Urinary bladder (tissue), 4 donors: ENCODE data around the gene OBI1. TPM values are rescaled to one million over a fixed set of nuclear protein-coding genes. Genes with fewer than 3 reads are reported as not detected.

ENCODE experiments used
- DNase-seq: peaks from one replicate; pipeline ENCODE4 v3.0.0-alpha.2; 2015; ENCODE audit errors: extremely low spot score
- H3K27ac ChIP-seq: one replicate; pipeline ENCODE4 v1.5.1; 2013; ENCODE audit warnings: low read depth, mild to moderate bottlenecking, moderate library complexity
- H3K36me3 ChIP-seq: one replicate; pipeline ENCODE4 v1.6.1; 2013; ENCODE audit warnings: mild to moderate bottlenecking, moderate library complexity; ENCODE audit not compliant: insufficient read depth
- H3K4me1 ChIP-seq: one replicate; pipeline ENCODE4 v1.6.1; 2013; ENCODE audit warnings: mild to moderate bottlenecking, moderate library complexity; ENCODE audit not compliant: insufficient read depth
- H3K4me3 ChIP-seq: one replicate; pipeline ENCODE4 v1.5.1; 2013; ENCODE audit warnings: low read depth, low read length
- WGBS: extraction: QIAGEN DNeasy Blood & Tissue Kit; methylation state at CpG from one replicate; pipeline ENCODE4 v1.1.7; 2013; 5-methylcytosine and 5-hydroxymethylcytosine counted together
- polyA plus RNA-seq: library from polyadenylated mRNA; stranded (reverse); fragments of 200-250 nt; gene quantifications from one replicate; pipeline ENCODE4 v1.2.3, GENCODE V29; 2013
- total RNA-seq: library from RNA; depleted of rRNA; stranded (reverse); fragments of >200 nt; gene quantifications from one replicate; pipeline ENCODE4 v1.2.3, GENCODE V29; 2014
- donor health status: healthy with polysubstance abuse.
- donor health status: healthy.

OBI1 gene
- total and polyA plus RNA-seq, 2 donors, result 9.2 to 29.9 TPM

GRCh38 chr13:78595495-78596398 is 63.2 kb downstream of the OBI1 start:
- Histone ChIP-seq H3K4me1 (no peaks in the 10 kb centered on the region), H3K36me3 (no peaks in the 10 kb centered on the region), H3K4me3 (no peak overlapping the region), H3K27ac (no peak overlapping the region)
- WGBS, result 3% methylated on average over 65 of the region's 65 CpGs
- DNase-seq, result no peak

DNA sequence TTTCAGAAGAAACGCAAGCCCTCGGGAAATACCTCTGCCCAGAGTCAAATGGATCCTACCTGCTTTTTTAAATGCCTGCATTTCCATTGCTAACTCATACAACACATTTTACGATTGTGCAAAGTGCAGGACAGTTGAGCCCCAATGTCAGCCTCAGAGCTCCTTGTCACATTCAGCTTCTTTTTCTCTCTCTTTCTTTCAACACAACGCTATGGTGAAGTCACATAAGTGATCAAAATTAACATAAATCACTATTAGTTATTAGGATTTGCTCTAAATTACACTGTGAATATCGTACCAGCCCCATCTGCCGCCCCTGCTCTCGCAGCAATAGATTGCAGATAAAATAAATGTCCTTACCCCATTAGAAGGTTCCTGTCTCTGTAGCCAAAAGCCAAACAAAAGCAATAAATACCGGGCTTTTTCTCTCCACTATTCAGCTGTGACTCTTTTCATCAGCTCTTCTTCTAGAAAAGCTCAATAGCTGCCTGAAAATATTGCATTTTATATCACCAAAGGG is 64.4 kb downstream of the OBI1 start:
- H3K4me3 ChIP-seq, result no peak overlapping the region
- 8% methylated on average over 8 of the region's 8 CpGs for WGBS
- no peak overlapping the region for H3K27ac ChIP-seq
- no peak for DNase-seq
- H3K4me1 ChIP-seq, result no peaks in the 10 kb centered on the region
- H3K36me3 ChIP-seq, result no peaks in the 10 kb centered on the region

DNA sequence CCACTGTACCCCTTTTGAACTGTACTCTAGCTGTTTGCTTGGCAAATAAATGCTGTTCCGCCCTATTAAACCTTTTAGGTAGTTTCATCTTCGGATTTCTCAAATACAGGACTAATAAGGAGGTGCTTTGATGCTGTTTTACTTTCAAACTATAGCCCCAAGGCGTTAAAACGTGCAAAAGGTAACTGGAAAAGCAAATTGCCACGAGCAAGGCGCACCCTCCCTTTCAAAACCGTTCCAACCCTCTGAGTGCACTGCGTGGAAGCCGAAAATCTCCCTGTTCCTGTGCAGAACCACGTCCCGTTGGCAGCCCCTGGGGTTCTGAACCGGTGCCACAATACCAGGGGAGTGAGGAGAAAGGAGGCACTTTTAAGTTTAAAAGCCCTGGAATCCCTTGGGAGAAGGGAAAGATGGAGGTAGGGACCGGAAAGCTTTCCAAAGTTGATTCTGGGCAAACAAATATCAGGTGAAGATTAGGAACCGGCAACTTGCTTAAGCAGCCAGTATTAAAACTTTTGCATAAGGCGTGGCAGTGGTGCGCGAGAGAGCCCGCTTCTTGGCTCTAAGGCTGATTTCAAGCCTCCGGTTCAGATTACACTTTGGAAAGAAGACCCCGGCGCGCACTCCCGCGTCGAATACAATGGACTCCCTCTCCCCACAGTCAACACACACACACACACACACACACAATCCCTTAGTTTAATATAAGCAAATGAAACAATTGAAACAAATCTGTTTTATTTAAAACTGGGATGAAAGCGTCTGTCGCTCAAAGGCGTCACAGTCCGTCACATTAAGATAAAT is 65.1 kb downstream of the OBI1 start:
- Histone ChIP-seq H3K27ac (no peak overlapping the region), H3K36me3 (no peaks in the 10 kb centered on the region), H3K4me1 (no peaks in the 10 kb centered on the region), H3K4me3 (no peak overlapping the region)
- 6% methylated on average over 29 of the region's 29 CpGs for WGBS
- DNase-seq, result no peak

- Histone ChIP-seq H3K27ac (no peak overlapping the region), H3K4me1 (no peaks in the 10 kb centered on the region), H3K4me3 (no peak overlapping the region), H3K36me3 (no peaks in the 10 kb centered on the region)
- 11% methylated on average over 13 of the region's 13 CpGs for WGBS
- no peak for DNase-seq
Observed at GRCh38 chr13:78593129-78593528, 65.8 kb downstream of the OBI1 start.

DNA sequence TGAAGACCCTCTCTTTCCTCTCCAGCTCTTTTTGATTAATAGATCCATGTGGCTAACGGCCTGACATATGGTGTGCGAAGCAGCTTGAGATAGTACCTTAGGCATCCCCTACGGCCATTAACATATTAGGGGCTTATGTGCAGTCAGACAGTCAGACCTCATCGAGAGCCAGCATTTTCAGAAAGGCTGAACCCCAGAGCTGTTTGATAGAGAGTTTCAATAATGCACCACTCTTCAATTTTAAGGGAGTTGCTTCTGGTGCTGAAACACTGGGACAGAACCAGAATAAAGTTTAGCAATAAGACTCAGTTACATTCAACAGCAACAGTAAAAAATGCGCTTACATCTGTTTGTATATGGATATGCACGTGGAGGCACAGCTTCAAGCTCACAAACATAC is 66.4 kb downstream of the OBI1 start:
- no peak overlapping the region for H3K4me3 ChIP-seq
- H3K4me1 ChIP-seq, result no peaks in the 10 kb centered on the region
- no peak for DNase-seq
- no peak overlapping the region for H3K27ac ChIP-seq
- no peaks in the 10 kb centered on the region for H3K36me3 ChIP-seq
- WGBS, result 7% methylated on average over 6 of the region's 6 CpGs

DNA sequence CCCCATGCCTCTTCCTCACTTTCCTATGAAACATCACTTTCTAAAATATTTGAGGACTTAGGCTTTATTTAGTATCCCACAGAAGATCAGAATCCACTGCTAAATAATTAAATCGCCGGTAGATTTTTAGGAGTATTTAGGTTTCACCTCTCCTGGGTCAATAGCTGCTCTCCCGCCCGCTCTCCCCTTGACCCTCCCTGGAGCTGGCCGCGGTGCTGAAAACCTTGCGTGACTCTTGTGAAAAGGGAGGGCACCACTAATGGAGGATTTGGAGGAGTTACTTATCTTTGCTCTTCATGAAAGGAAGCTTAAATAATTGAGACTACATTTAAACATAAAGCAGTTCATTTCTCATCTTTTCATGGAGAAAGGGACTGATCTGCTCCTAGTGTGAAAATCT is 69.7 kb downstream of the OBI1 start:
- no peak overlapping the region for H3K4me3 ChIP-seq
- H3K4me1 ChIP-seq, result no peaks in the 10 kb centered on the region
- no peak for DNase-seq
- 3% methylated on average over 7 of the region's 7 CpGs for WGBS
- no peak overlapping the region for H3K27ac ChIP-seq
- no peaks in the 10 kb centered on the region for H3K36me3 ChIP-seq

DNA sequence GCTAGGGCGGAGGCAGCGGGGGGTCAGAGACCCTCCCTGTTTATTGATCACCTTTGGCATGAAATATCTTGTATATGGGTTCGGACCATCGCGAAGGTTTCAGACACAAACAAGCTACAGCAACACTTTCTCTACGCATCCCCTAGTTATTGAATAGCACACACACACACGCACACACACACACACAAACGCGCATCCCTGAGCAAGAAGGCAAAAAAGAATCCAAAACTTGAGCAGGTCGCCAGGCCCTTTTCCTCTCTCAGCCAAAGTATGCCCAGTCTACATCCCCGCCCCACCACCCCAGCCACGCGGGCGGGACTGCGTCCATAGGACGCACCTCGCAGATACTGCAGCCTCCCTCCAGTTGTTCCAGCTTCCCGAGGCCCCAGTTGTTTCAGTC is 71.6 kb downstream of the OBI1 start:
- DNase-seq, result no peak
- Histone ChIP-seq H3K27ac (no peak overlapping the region), H3K4me3 (no peak overlapping the region), H3K4me1 (no peaks in the 10 kb centered on the region), H3K36me3 (no peaks in the 10 kb centered on the region)
- 13% methylated on average over 18 of the region's 18 CpGs for WGBS

GRCh38 chr13:78586706-78587105 is 72.2 kb downstream of the OBI1 start:
- no peaks in the 10 kb centered on the region for H3K36me3 ChIP-seq
- DNase-seq, result no peak
- WGBS, result 9% methylated on average over 21 of the region's 21 CpGs
- no peak overlapping the region for H3K27ac ChIP-seq
- H3K4me3 ChIP-seq, result no peak overlapping the region
- no peaks in the 10 kb centered on the region for H3K4me1 ChIP-seq

DNA sequence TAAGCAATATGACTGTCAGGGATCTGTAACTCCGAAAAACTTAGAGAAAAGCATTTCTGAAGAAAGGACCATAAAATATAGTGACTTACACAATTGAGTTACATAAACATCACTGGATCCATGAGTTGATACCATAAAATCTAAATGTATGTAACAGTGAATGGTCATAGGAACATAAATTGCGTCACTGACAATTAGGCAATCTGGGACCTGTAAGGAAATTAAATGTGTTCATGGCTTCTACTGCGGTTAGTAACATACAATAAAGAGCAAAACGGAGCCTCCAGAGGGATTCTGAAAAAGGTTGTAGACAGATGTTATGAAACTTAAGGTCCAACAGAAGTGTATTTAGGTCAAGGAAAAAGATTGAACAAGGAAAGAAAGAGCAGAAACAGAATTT is 82.7 kb downstream of the OBI1 start:
- WGBS, result 93% methylated on average over 4 of the region's 4 CpGs

DNA sequence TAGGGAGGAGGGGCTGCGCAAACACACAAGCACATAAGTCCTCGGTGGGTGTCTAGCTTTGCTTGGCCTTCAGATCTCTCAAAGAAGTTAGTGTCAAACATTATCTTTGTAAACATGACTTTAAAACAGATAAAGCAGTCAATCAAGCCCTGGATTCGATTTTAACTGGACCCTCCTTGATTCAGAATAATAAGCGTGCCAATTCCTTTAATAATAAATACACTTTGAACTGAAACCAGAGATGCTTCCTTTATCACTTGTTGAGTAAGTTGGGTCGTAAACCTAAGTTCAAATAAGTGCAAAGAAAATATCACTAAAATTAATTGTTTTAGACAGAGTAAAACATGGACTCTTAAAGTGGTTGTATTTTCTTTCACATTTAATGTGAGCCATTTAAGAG is 86.5 kb downstream of the OBI1 start:
- WGBS, result 63% methylated on average over 5 of the region's 5 CpGs
- Histone ChIP-seq H3K4me3 (no peak overlapping the region), H3K36me3 (no peaks in the 10 kb centered on the region), H3K27ac (no peak overlapping the region), H3K4me1 (no peaks in the 10 kb centered on the region)
- DNase-seq, result no peak

More for the DNA sequence above, 82.7 kb downstream of the OBI1 start:
- Histone ChIP-seq H3K27ac (no peak overlapping the region), H3K4me3 (no peak overlapping the region), H3K36me3 (no peaks in the 10 kb centered on the region), H3K4me1 (no peaks in the 10 kb centered on the region)
- DNase-seq, result no peak

- H3K4me1 ChIP-seq, result no peaks in the 10 kb centered on the region
- H3K36me3 ChIP-seq, result no peaks in the 10 kb centered on the region
- no peak overlapping the region for H3K27ac ChIP-seq
- 92% methylated on average over 1 of the region's 1 CpG for WGBS
- no peak for DNase-seq
- H3K4me3 ChIP-seq, result no peak overlapping the region
Observed at GRCh38 chr13:78569029-78569428, 89.9 kb downstream of the OBI1 start.

GRCh38 chr13:78566631-78567030 is 92.3 kb downstream of the OBI1 start:
- no peaks in the 10 kb centered on the region for H3K36me3 ChIP-seq
- no peak overlapping the region for H3K27ac ChIP-seq
- DNase-seq, result no peak
- H3K4me3 ChIP-seq, result no peak overlapping the region
- no peaks in the 10 kb centered on the region for H3K4me1 ChIP-seq
- WGBS, result 85% methylated on average over 5 of the region's 5 CpGs
